Coronary artery (tissue), 2 donors: Measurements from ENCODE around the gene LCP2.

Experiments
- DNase-seq: peaks from one replicate; pipeline ENCODE4 v3.0.0-alpha.2; 2017; ENCODE audit warnings: low spot score
- H3K27ac ChIP-seq, 2 donors: fragments of 200-600 bp; sonication (generic); one replicate each; pipeline ENCODE4 v1.5.1; 2016 to 2019
- H3K4me3 ChIP-seq: fragments of 200-600 bp; sonication (generic); 2 replicates; pipeline ENCODE4 v1.5.1; 2016; ENCODE audit warnings: mild to moderate bottlenecking, moderate library complexity
- CTCF ChIP-seq: fragments of 200-600 bp; sonication (generic); IDR thresholded peaks from one replicate; pipeline ENCODE4 v1.5.1; 2019; ENCODE audit warnings: antibody characterized with exemption

The LCP2 gene

GRCh38 chr5:170218726-170219125 lies 78.9 kb downstream of the LCP2 start:
- Histone ChIP-seq H3K27ac (no peak overlapping the region), H3K4me3 (no peak overlapping the region)
- no peak for TF ChIP-seq CTCF
- no peak for DNase-seq

DNA sequence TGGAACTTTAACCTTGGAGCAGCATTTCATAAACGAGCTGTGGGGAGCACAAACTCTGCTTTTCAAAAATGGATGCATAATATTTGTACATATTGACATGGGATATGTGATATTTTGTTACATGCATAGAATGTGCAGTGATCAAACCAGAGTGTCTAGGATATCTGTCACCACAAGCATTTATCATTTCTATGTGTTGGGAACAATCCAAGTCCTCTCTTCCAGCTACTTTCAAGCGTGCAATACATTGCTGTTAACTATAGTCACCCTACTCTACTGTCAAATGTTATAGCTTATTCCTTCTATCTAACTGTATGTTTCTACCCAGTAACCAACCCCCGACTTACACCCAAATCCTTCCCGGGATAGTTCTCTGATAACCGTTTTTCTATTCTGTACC lies 79.7 kb downstream of the LCP2 start:
- H3K4me3 ChIP-seq: no peak overlapping the region
- no peak overlapping the region for H3K27ac ChIP-seq
- TF ChIP-seq CTCF: no peak
- no peak for DNase-seq

- no peak overlapping the region for H3K4me3 ChIP-seq
- no peak for TF ChIP-seq CTCF
- H3K27ac ChIP-seq: no peak overlapping the region
- no peak for DNase-seq
Observed at GRCh38 chr5:170216257-170216864, 81.2 kb downstream of the LCP2 start.

- TF ChIP-seq CTCF: no peak
- Histone ChIP-seq H3K27ac (no peak overlapping the region), H3K4me3 (no peak overlapping the region)
- no peak for DNase-seq
Observed at GRCh38 chr5:170211575-170212334, 85.8 kb downstream of the LCP2 start.

- TF ChIP-seq CTCF: no peak
- no peak overlapping the region for H3K27ac ChIP-seq
- no peak overlapping the region for H3K4me3 ChIP-seq
- DNase-seq: no peak
Observed at GRCh38 chr5:170206958-170207357, 90.6 kb downstream of the LCP2 start.

- no peak for TF ChIP-seq CTCF
- Histone ChIP-seq H3K27ac (no peak overlapping the region), H3K4me3 (no peak overlapping the region)
- no peak for DNase-seq
Observed at GRCh38 chr5:170206216-170206615, 91.4 kb downstream of the LCP2 start.

DNA sequence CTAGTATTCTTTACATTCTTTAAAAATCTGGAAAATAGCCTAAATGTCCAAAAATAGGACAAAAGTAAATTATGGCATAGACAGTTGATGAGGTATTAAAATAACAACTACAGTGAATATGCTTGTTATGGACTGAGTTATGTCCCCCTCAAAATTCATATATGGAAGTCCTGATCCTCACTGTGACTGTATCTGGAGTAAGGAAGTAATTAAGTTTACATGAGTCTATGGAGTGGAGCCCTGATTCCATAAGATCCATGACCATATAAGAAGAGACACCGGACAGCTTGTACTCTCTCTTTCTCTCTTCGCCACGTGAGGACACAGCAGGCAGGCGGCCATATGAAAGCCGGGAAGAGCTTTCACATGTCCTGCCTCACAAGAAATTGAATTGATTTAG lies 93.4 kb downstream of the LCP2 start:
- TF ChIP-seq CTCF: no peak
- H3K27ac ChIP-seq: no peak overlapping the region
- no peak overlapping the region for H3K4me3 ChIP-seq
- DNase-seq: no peak
